Omental fat pad (tissue), 4 donors: Measurements from ENCODE around the gene KIF12. TPM values are rescaled to one million over a fixed set of nuclear protein-coding genes. Genes with fewer than 3 reads are reported as not detected.

ENCODE experiments used
- ATAC-seq: fragments of 150-250 bp; one replicate; pipeline ENCODE4 v1.9.1; 2016; ENCODE audit warnings: mild to moderate bottlenecking, moderate library complexity; ENCODE audit not compliant: low FRiP score
- DNase-seq: peaks from one replicate; pipeline ENCODE4 v3.0.0-alpha.2; 2019; ENCODE audit warnings: low spot score
- total RNA-seq, 4 donors: library from RNA; depleted of rRNA; stranded (reverse); fragments of >200 nt; gene quantifications; one replicate each; pipeline ENCODE4 v1.1.0, GENCODE V29; 2016
- TF ChIP-seq, protein P1 (sequence below), 3 donors: fragments of 450-650 bp; IDR thresholded peaks; one replicate each; pipeline ENCODE4 v1.5.1; 2016 to 2017; ENCODE audit warnings: antibody characterized with exemption in 3 of 3, mild to moderate bottlenecking in 3 of 3, moderate library complexity in 2 of 3

KIF12 gene
- total RNA-seq, 4 donors from 2014 or later, result 0.12 to 0.19 TPM; not detected in 2

DNA sequence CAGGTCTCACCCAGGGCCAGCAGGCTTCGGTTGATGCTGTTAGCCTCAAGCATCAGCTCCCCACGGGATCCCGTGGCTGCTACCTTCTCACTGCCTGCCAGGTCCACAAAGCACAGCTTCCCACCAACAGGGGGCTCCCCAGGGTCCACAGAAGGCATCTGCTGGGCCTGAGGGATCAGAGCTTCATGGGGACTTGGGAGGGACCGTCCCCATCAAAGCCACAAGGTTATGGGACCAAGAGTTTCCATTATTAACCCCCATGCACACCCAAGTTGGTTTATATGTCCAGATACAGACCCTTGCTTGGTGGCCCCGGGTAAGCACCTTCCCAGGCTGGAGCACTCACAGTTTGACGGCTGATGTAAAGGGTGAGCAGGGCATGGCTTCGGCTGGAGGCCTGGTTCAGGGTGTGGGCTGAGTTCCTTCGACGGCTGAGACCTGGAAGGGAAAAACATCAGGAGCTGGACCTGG is 3.0 kb downstream of the KIF12 start:
- no peak for DNase-seq
- ATAC-seq, result no peak
- TF ChIP-seq, protein P1, sequence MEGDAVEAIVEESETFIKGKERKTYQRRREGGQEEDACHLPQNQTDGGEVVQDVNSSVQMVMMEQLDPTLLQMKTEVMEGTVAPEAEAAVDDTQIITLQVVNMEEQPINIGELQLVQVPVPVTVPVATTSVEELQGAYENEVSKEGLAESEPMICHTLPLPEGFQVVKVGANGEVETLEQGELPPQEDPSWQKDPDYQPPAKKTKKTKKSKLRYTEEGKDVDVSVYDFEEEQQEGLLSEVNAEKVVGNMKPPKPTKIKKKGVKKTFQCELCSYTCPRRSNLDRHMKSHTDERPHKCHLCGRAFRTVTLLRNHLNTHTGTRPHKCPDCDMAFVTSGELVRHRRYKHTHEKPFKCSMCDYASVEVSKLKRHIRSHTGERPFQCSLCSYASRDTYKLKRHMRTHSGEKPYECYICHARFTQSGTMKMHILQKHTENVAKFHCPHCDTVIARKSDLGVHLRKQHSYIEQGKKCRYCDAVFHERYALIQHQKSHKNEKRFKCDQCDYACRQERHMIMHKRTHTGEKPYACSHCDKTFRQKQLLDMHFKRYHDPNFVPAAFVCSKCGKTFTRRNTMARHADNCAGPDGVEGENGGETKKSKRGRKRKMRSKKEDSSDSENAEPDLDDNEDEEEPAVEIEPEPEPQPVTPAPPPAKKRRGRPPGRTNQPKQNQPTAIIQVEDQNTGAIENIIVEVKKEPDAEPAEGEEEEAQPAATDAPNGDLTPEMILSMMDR (IDR thresholded peaks at IDR 0.05), result no peak

DNA sequence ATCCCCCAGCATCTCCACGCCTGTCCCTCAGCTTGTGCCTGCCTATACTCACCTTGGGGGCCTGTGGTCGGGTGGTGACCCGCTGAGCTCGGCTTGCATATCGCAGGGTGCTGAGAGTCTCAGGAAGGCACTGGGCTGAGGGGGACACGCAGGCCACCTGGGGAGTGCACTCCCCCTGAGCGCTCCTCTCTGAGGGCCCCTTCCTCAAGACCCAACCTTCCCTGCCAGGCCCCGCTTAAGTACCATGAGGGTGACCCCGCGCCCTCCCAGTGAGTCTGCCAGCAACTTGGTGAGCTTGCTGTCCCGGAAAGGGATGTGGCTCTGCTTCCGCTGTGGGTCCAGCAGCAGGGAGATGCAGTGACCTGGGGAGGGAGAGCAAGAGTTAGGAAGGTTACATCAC is 4.1 kb downstream of the KIF12 start:
- DNase-seq (no peak), ATAC-seq (no peak)
- TF ChIP-seq, protein P1 (IDR thresholded peaks at IDR 0.05), result no peak

DNA sequence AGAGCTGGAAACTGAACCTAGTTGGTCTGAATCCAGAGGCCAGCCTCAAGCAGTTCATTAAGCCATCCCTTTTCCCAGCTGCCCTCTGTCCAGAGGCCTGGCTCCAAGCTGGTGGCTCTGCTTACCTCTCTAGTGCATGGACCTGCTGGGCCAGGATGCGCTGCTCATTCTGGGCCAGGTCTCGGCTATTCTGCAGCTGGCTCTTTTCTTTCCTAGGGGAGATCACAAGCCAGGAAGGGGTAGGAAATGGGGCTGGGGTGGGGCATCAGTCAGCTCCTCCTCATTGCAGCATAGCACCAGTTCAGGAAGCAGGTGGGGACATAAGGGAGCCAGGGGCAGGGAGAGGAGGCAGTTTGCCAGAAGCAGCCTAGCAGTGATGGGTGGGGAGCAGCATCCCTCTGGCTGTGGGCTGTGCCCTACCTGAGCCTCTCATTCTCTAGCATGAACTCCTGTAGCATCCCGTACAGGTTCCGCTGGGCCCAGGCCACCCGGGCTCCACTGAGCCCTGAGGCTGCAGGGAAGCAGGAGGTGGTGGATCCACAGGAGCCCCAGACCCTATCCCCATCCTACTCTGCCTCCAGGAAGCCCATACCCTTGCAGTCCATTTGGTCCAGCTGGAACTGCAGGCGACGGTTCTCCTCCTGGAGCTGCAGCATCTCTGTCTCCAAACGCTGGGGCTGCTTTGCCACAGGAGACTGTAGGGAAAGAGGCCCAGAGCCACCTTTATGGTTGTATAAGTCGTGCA is 5.2 kb downstream of the KIF12 start:
- ATAC-seq (no peak), DNase-seq (no peak)
- TF ChIP-seq, protein P1 (IDR thresholded peaks at IDR 0.05), result no peak

- no peak for ATAC-seq
- TF ChIP-seq, protein P1 (IDR thresholded peaks at IDR 0.05), result no peak
- DNase-seq, result no peak
These were observed 6.0 kb downstream of the KIF12 start for GRCh38 chr9:114093031-114093471.

- TF ChIP-seq, protein P1 (IDR thresholded peaks at IDR 0.05), result no peak
- no peak for ATAC-seq
These were observed 6.8 kb downstream of the KIF12 start for GRCh38 chr9:114092336-114092735.

DNA sequence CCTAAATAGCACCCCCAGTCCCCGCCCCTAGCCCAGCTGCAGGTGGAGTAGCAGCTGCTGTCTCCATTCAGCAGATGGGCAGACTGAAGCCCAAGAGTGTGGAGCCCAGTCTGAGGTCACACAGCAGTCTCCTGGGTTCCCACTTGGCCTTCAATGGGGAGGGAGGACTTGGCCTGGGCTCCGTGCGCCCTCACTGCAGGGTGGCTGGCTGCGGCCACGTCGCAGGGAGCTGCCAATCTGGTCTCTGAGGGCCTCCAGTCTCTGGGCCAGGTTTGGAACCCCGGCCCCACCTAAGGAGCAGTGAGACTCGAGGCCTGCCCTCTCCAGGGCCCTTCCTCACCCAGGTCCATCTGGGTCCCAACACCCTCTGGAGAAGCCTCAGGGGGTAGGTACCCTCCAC is 7.4 kb downstream of the KIF12 start:
- TF ChIP-seq, protein P1 (IDR thresholded peaks at IDR 0.05), result no peak
- ATAC-seq (no peak), DNase-seq (no peak)

More at GRCh38 chr9:114092336-114092735, 6.8 kb downstream of the KIF12 start:
- DNase-seq, result no peak

- DNase-seq (no peak), ATAC-seq (no peak)
- TF ChIP-seq, protein P1 (IDR thresholded peaks at IDR 0.05), result no peak
These were observed 8.3 kb downstream of the KIF12 start for GRCh38 chr9:114090798-114091197.
